Hematopoietic multipotent progenitor cell treated with erythropoietin and hydrocortisone succinate and interleukin-3 and kit ligand, for 15 days (in vitro differentiated cells): ENCODE data around the gene NPAT.
"Not testable (repeated sequence)": the region's sequence is repeated elsewhere in the genome, so short reads cannot be mapped to it uniquely, and the experiment has no call there.

Experiments
- DNase-seq: peaks from one replicate; pipeline ENCODE4 v3.0.0-alpha.2; 2015; ENCODE audit warnings: low spot score

Gene NPAT

GRCh38 chr11:108148556-108148955 lies 73.9 kb downstream of the NPAT start:
- no peak for DNase-seq

GRCh38 chr11:108147150-108147549 lies 75.3 kb downstream of the NPAT start:
- no peak for DNase-seq

GRCh38 chr11:108144615-108145014 lies 77.8 kb downstream of the NPAT start:
- DNase-seq = no peak

GRCh38 chr11:108142304-108142703 lies 80.1 kb downstream of the NPAT start:
- DNase-seq = no peak

- DNase-seq = no peak
These were observed 85.2 kb downstream of the NPAT start for GRCh38 chr11:108137212-108137611.

- DNase-seq = no peak
These were observed 86.4 kb downstream of the NPAT start for GRCh38 chr11:108135845-108136544.

GRCh38 chr11:108132993-108133538 lies 89.4 kb downstream of the NPAT start:
- not testable (repeated sequence) for DNase-seq

GRCh38 chr11:108131993-108132392 lies 90.4 kb downstream of the NPAT start:
- no peak for DNase-seq

GRCh38 chr11:108128772-108129171 lies 93.7 kb downstream of the NPAT start:
- no peak for DNase-seq

- DNase-seq = no peak
These were observed 97.3 kb downstream of the NPAT start for GRCh38 chr11:108125096-108125495.

- peak; percentile 20 for DNase-seq
These were observed 100.2 kb downstream of the NPAT start for GRCh38 chr11:108122166-108122628.

GRCh38 chr11:108121274-108122155 lies 100.9 kb downstream of the NPAT start, which contains the start of gene ACAT1:
Gene ACAT1 (plus strand): TSS chr11:108121567. CDS start chr11:108121607, 40 bp downstream.
- DNase-seq = peak; percentile 96

- DNase-seq = not testable (repeated sequence)
These were observed 101.5 kb downstream of the NPAT start for GRCh38 chr11:108120936-108121273.

GRCh38 chr11:108117746-108118371 lies 104.6 kb downstream of the NPAT start:
- peak; percentile 72 for DNase-seq

GRCh38 chr11:108115500-108116140 lies 106.8 kb downstream of the NPAT start:
- peak; percentile 75 for DNase-seq

- no peak for DNase-seq
These were observed 110.4 kb downstream of the NPAT start for GRCh38 chr11:108112057-108112456.

GRCh38 chr11:108111126-108111525 lies 111.3 kb downstream of the NPAT start:
- DNase-seq = no peak
